Esophagus muscularis mucosa (tissue), 4 donors: Measurements from ENCODE around the gene POLDIP3. TPM values are rescaled to one million over a fixed set of nuclear protein-coding genes. Genes with fewer than 3 reads are reported as not detected.

Experiments used
- DNase-seq: peaks from one replicate; pipeline ENCODE4 v3.0.0-alpha.2; 2017; ENCODE audit errors: extremely low spot score
- H3K27ac ChIP-seq, 4 donors: fragments of 200-600 bp; sonication (generic); replicated peaks in 1 of 4; 1 replicate in 3 of 4; 2 replicates in 1 of 4; pipeline ENCODE4 v1.5.1; 2016 to 2019; ENCODE audit warnings: mild to moderate bottlenecking in 1 of 4
- H3K27me3 ChIP-seq, 4 donors: fragments of 200-600 bp; sonication (generic); one replicate each; pipeline versions ENCODE4 v1.5.1 to v1.6.0; 2016 to 2019
- H3K36me3 ChIP-seq, 4 donors: fragments of 200-600 bp; sonication (generic); one replicate each; pipeline ENCODE4 v1.5.1; 2016 to 2019
- H3K4me1 ChIP-seq, 4 donors: fragments of 200-600 bp; sonication (generic); one replicate each; pipeline ENCODE4 v1.5.1; 2016 to 2019
- H3K4me3 ChIP-seq, 4 donors: fragments of 200-600 bp; sonication (generic); 1 replicate in 2 of 4; 2 replicates in 2 of 4; pipeline ENCODE4 v1.5.1; 2016 to 2019; ENCODE audit warnings: mild to moderate bottlenecking in 4 of 4, moderate library complexity in 1 of 4
- H3K9me3 ChIP-seq, 4 donors: fragments of 200-600 bp; sonication (generic); 1 replicate in 3 of 4; 2 replicates in 1 of 4; pipeline ENCODE4 v1.5.1; 2016 to 2019
- CTCF ChIP-seq, 3 experiments: fragments of 200-600 bp in 2 of 3; fragments of 450-650 bp in 1 of 3; sonication (generic) in 2 of 3; IDR thresholded peaks; one replicate each; pipeline ENCODE4 v1.5.1; 2017 to 2019; ENCODE audit warnings: antibody characterized with exemption in 3 of 3, mild to moderate bottlenecking in 2 of 3, moderate library complexity in 1 of 3
- EP300 ChIP-seq: sonication (generic); formaldehyde crosslinking; IDR thresholded peaks from one replicate; pipeline ENCODE4 v1.6.1; 2017; ENCODE audit warnings: antibody characterized with exemption
- POLR2A ChIP-seq: fragments of 450-650 bp; IDR thresholded peaks from one replicate; pipeline ENCODE4 v1.6.1; 2017; ENCODE audit warnings: antibody characterized with exemption, moderate library complexity, mild to moderate bottlenecking, low read depth
- POLR2AphosphoS5 ChIP-seq, 2 donors: sonication (generic); formaldehyde crosslinking; IDR thresholded peaks; one replicate each; pipeline ENCODE4 v1.6.1; 2017; ENCODE audit warnings: antibody characterized with exemption in 2 of 2
- WGBS: methylation state at CpG from one replicate; pipeline ENCODE4 v1.1.5; 2018; 5-methylcytosine and 5-hydroxymethylcytosine counted together
- intact Hi-C: fragments of 100-400 bp; cut with DNase I; formaldehyde crosslinking; loops from one replicate; pipeline ENCODE4 v1.15.1; 2023
- total RNA-seq, 4 donors: library from RNA; depleted of rRNA; stranded (reverse); fragments of >200 nt; gene quantifications; one replicate each; pipeline versions ENCODE4 v1.1.0 to v1.2.1, GENCODE V29; 2016

POLDIP3 gene
- total RNA-seq, 4 donors from 2014 or later: 30.6 to 47.6 (median 39.6) TPM

- Histone ChIP-seq H3K27me3 (no peaks in the 10 kb centered on the region), H3K27ac (no peak overlapping the region), H3K4me1 (peaks cover 24 to 35% (median 29%) of the 10 kb centered on the region in 4 donors), H3K4me3 (no peak overlapping the region), H3K36me3 (peaks cover 76 to 100% (median 98%) of the 10 kb centered on the region in 4 donors), H3K9me3 (no peaks in the 10 kb centered on the region)
- DNase-seq: no peak
- 93% methylated on average over 3 of the region's 9 CpGs for WGBS
- TF ChIP-seq CTCF (IDR thresholded peaks at IDR 0.05) (no peak), EP300 (no peak), POLR2A (no peak)
- intact Hi-C loops: no loop called here
Observed at GRCh38 chr22:42627981-42628380, 13.3 kb upstream of the POLDIP3 start.

- WGBS: 91% methylated on average over 9 of the region's 25 CpGs
- TF ChIP-seq EP300: no peak
- TF ChIP-seq POLR2AphosphoS5 (IDR thresholded peaks at IDR 0.05): no peak
- TF ChIP-seq POLR2A: no peak
- TF ChIP-seq CTCF (IDR thresholded peaks at IDR 0.05): no peak
- H3K36me3 ChIP-seq: peaks cover 67 to 100% (median 98%) of the 10 kb centered on the region in 4 donors
- no peak overlapping the region for H3K4me3 ChIP-seq
- DNase-seq: no peak
- H3K27ac ChIP-seq: no peak overlapping the region
- intact Hi-C loops: no loop called here
- H3K27me3 ChIP-seq: no peaks in the 10 kb centered on the region
- no peaks in the 10 kb centered on the region for H3K9me3 ChIP-seq
- H3K4me1 ChIP-seq: peaks cover 22 to 41% (median 30%) of the 10 kb centered on the region in 4 donors
Observed at GRCh38 chr22:42626951-42627625, 12.4 kb upstream of the POLDIP3 start.

GRCh38 chr22:42626431-42626830, 11.7 kb upstream of the POLDIP3 start:
- Histone ChIP-seq H3K4me1 (peaks cover 22 to 41% (median 30%) of the 10 kb centered on the region in 4 donors), H3K9me3 (no peaks in the 10 kb centered on the region), H3K4me3 (no peak overlapping the region), H3K36me3 (peaks cover 60 to 96% (median 93%) of the 10 kb centered on the region in 4 donors), H3K27me3 (no peaks in the 10 kb centered on the region), H3K27ac (no peak overlapping the region)
- no peak for DNase-seq
- intact Hi-C loops: no loop called here
- WGBS: 89% methylated on average over 7 of the region's 7 CpGs
- TF ChIP-seq POLR2A (no peak), EP300 (no peak), CTCF (IDR thresholded peaks at IDR 0.05) (no peak), POLR2AphosphoS5 (IDR thresholded peaks at IDR 0.05) (no peak)

- TF ChIP-seq POLR2AphosphoS5 (IDR thresholded peaks at IDR 0.05) (no peak), EP300 (no peak), CTCF (IDR thresholded peaks at IDR 0.05) (no peak), POLR2A (no peak)
- Histone ChIP-seq H3K9me3 (no peaks in the 10 kb centered on the region), H3K27me3 (no peaks in the 10 kb centered on the region), H3K4me1 (peaks cover 24 to 45% (median 39%) of the 10 kb centered on the region in 4 donors), H3K36me3 (peaks cover 50 to 93% (median 85%) of the 10 kb centered on the region in 4 donors), H3K27ac (no peak overlapping the region), H3K4me3 (no peak overlapping the region)
- WGBS: 89% methylated on average over 15 of the region's 15 CpGs
- intact Hi-C loops: no loop called here
- DNase-seq: no peak
Observed at GRCh38 chr22:42625416-42625815, 10.7 kb upstream of the POLDIP3 start.
